Measurements from ENCODE around the gene SRC.
A peak's percentile ranks its signal among the peaks of the same experiment; 100 is the strongest.
"Not testable (repeated sequence)": the region's sequence is repeated elsewhere in the genome, so short reads cannot be mapped to it uniquely, and the experiment has no call there.

Gene SRC

DNA sequence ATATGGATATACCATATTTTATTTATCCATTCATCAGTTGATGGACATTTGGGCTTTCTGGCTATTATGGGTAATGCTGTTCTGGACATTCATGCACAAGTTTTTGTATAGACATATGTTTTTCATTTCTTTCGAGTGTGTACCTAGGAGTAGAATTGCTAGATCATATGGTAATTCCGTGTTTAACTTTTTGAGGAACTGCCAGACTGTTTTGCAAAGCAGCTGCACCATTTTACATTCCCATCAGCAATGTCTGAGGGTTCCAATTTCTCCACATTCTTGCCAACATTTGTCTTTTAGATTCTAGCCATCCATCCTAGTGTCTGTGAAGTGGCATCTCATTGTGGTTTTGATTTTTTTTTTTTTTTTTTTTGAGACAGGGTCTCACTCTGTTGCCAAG, 20.8 kb downstream of the SRC start:
- Histone ChIP-seq H3K4me1 (ENCODE audit: control insufficient read depth in 1 of 2, insufficient read depth in 1 of 2, low read depth in 1 of 2, low read length in 1 of 2) (peaks cover 12 to 14% of the 10 kb centered on the region in 2 experiments), H3K4me3 (ENCODE audit: low read depth in 1 of 2, low read length in 1 of 2) (no peak overlapping the region), H3K9me3 (no peaks in the 10 kb centered on the region), H3K36me3 (no peaks in the 10 kb centered on the region), H3K27ac (peak overlapping the region; percentile 67), H3K27me3 (no peaks in the 10 kb centered on the region)
- TF ChIP-seq, protein P1, sequence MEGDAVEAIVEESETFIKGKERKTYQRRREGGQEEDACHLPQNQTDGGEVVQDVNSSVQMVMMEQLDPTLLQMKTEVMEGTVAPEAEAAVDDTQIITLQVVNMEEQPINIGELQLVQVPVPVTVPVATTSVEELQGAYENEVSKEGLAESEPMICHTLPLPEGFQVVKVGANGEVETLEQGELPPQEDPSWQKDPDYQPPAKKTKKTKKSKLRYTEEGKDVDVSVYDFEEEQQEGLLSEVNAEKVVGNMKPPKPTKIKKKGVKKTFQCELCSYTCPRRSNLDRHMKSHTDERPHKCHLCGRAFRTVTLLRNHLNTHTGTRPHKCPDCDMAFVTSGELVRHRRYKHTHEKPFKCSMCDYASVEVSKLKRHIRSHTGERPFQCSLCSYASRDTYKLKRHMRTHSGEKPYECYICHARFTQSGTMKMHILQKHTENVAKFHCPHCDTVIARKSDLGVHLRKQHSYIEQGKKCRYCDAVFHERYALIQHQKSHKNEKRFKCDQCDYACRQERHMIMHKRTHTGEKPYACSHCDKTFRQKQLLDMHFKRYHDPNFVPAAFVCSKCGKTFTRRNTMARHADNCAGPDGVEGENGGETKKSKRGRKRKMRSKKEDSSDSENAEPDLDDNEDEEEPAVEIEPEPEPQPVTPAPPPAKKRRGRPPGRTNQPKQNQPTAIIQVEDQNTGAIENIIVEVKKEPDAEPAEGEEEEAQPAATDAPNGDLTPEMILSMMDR (IDR thresholded peaks at IDR 0.05), result no peak

DNA sequence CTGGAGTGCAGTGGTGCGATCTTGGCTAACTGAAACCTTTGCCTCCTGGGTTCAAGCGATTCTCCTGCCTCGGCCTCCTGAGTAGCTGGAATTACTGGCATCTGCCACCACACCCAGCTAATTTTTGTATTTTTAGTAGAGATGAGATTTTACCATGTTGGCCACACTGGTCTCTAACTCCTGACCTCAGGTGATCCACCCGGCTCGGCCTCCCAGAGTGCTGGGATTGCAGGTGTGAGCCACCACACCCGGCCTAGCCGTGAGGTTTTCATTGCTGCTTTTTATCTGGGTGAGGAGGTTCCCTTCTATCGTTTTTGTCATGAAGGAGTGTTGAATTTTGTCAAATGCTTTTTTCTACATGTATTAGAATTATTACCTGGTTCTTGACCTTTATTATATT, 23.9 kb downstream of the SRC start:
- no peaks in the 10 kb centered on the region for H3K9me3 ChIP-seq
- H3K36me3 ChIP-seq, result no peaks in the 10 kb centered on the region
- TF ChIP-seq, protein P1 (IDR thresholded peaks at IDR 0.05), result no peak
- no peaks in the 10 kb centered on the region for H3K27me3 ChIP-seq
- H3K27ac ChIP-seq, result no peak overlapping the region
- H3K4me1 ChIP-seq (ENCODE audit: control insufficient read depth in 1 of 2, insufficient read depth in 1 of 2, low read depth in 1 of 2, low read length in 1 of 2), result peaks cover 12 to 14% of the 10 kb centered on the region in 2 experiments
- no peak overlapping the region for H3K4me3 ChIP-seq (ENCODE audit: low read depth in 1 of 2, low read length in 1 of 2)

DNA sequence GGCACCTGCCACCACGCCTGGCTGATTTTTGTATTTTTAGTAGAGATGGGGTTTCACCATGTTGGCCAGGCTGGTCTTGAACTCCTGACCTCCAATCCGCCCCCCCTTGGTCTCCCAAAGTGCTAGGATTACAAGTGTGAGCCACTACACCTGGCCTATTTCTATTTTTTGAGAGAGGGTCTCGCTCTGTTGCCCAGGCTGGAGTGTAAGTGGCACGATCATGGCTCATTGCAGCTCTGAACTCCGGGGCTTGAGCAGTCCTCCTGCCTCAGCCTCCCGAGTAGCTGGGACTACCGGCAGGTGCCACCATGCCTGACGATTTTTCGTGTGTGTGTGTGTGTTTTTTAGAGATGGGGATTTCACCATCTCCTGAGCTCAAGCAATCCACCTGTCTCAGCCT, 25.9 kb downstream of the SRC start:
- not testable (repeated sequence) for H3K27me3 ChIP-seq

DNA sequence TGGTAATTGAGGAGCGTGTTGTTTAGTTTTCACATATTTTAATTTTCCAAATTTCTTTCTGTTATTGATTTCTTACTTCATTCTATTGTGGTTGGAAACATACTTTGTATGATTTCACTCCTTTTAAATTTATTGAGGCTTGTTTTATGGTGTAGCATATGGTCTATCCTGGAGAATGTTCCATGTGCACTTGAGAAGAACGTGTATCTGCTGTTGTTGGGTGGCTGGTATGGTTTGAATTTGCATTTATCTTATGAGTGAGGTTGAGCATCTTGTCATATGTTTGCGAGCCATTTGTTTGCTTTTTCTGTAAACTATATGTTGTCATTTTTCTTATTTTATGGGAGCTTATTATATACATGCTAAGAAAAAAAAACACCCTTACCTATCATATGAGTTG, 26.5 kb downstream of the SRC start:
- TF ChIP-seq, protein P1 (IDR thresholded peaks at IDR 0.05), result no peak
- no peaks in the 10 kb centered on the region for H3K36me3 ChIP-seq

More for the DNA sequence above, 25.9 kb downstream of the SRC start:
- not testable (repeated sequence) for H3K36me3 ChIP-seq; H3K4me3 ChIP-seq (ENCODE audit: low read depth in 1 of 2, low read length in 1 of 2); H3K27ac ChIP-seq; H3K9me3 ChIP-seq; H3K4me1 ChIP-seq (ENCODE audit: control insufficient read depth in 1 of 2, insufficient read depth in 1 of 2, low read depth in 1 of 2, low read length in 1 of 2)

DNA sequence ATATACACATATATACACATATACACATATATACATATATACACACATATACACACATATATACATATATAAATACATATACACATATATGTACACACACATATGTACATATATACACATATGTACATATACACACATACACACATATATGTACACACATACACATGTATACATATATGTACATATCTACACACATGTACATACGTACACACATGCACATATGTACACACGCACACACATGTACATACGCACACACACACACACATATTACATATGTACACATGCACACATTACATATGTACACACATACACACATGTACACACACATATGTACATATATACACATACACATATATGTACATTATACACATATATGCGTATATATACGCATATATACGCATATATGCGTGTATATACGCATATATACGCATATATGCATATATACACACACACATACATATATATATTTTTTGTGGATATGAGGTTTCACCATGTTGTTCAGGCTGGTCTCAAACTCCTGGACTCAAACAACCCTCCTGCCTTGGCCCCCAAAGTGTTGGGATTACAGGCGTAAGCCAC, 27.2 kb downstream of the SRC start:
- Histone ChIP-seq H3K27me3 (no peaks in the 10 kb centered on the region), H3K9me3 (no peaks in the 10 kb centered on the region), H3K4me1 (ENCODE audit: control insufficient read depth in 1 of 2, insufficient read depth in 1 of 2, low read depth in 1 of 2, low read length in 1 of 2) (peaks cover 4 to 8% of the 10 kb centered on the region in 2 experiments), H3K36me3 (no peaks in the 10 kb centered on the region), H3K4me3 (ENCODE audit: low read depth in 1 of 2, low read length in 1 of 2) (no peak overlapping the region), H3K27ac (no peak overlapping the region)
- TF ChIP-seq, protein P1 (IDR thresholded peaks at IDR 0.05), result no peak

More for the DNA sequence above, 26.5 kb downstream of the SRC start:
- Histone ChIP-seq H3K9me3 (no peaks in the 10 kb centered on the region), H3K27ac (no peak overlapping the region), H3K4me3 (ENCODE audit: low read depth in 1 of 2, low read length in 1 of 2) (no peak overlapping the region), H3K27me3 (no peaks in the 10 kb centered on the region), H3K4me1 (ENCODE audit: control insufficient read depth in 1 of 2, insufficient read depth in 1 of 2, low read depth in 1 of 2, low read length in 1 of 2) (peaks cover 0 to 2% of the 10 kb centered on the region in 2 experiments)

DNA sequence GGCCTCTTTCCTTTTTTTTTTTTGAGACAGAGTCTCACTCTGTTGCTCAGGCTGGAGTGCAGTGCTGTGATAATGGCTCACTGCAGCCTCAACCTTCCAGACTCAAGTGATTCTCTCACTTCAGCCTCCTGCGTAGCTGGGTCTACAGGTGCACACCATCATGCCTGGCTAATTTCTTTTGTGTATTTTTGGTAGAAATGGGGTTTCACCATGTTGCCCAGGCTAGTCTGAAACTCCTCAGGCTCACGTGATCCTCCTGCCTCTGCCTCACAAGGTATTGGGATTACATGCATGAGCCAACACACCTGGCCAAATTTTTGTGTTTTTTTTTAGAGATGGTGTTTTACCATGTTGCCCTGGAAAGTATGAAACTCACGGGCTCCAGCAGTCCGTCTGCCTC, 29.3 kb downstream of the SRC start:
- no peak overlapping the region for H3K4me3 ChIP-seq (ENCODE audit: low read depth in 1 of 2, low read length in 1 of 2)
- peaks cover 18 to 26% of the 10 kb centered on the region in 2 experiments for H3K4me1 ChIP-seq (ENCODE audit: control insufficient read depth in 1 of 2, insufficient read depth in 1 of 2, low read depth in 1 of 2, low read length in 1 of 2)
- H3K27ac ChIP-seq, result no peak overlapping the region
- no peaks in the 10 kb centered on the region for H3K9me3 ChIP-seq
- TF ChIP-seq, protein P1 (IDR thresholded peaks at IDR 0.05), result no peak
- H3K36me3 ChIP-seq, result no peaks in the 10 kb centered on the region
- H3K27me3 ChIP-seq, result no peaks in the 10 kb centered on the region
